ENCODE results near the gene TMOD1. TPM values are rescaled to one million over a fixed set of nuclear protein-coding genes. Genes with fewer than 3 reads are reported as not detected.

The TMOD1 gene
- total RNA-seq, 3 donors from 2014 or later (not counting 1 experiment from before 2014, with no cell fraction given), result 1.9 to 3.2 (median 2.0) TPM

DNA sequence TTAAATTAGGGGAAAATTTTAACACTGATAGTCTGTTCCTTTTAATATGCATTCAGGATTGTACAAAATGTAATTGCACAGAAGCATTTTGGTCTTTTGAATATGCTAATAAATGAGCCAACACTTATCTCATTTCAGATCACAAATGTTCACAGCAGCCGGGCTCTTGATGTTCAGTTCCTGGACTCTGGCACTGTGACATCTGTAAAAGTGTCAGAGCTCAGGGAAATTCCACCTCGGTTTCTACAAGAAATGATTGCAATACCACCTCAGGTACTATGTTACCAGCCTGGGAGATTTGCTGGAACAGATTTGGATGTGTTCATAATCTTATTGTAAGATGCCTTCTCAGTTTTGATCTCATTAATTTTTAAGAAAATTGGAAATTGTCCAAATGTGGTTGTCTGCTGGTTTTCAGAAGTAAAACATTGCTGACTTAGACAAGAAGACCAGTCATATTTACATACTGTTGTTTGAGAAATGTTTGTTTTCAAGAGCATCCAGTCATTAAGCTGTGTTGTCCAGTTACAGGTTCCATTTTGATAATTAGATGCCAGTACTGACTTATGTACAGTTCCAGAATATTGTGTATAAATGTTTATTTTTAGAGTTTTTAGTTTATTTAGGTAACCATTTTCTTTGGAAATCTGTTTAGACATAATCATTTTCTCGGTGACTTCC lies 23.0 kb upstream of the TMOD1 start:
- peaks cover 32% of the 10 kb centered on the region for H3K36me3 Mint-ChIP-seq
- peaks cover 60% of the 10 kb centered on the region for H3K36me3 ChIP-seq (ENCODE audit: control insufficient read depth, insufficient read depth, low read length)
- intact Hi-C loops (cut with micrococcal nuclease), result no loop called here

GRCh38 chr9:97479496-97480159 lies 21.8 kb upstream of the TMOD1 start:
- H3K36me3 Mint-ChIP-seq, result peaks cover 25% of the 10 kb centered on the region
- H3K27me3 Mint-ChIP-seq (ENCODE audit: low read depth in 2 of 2), result no peaks in the 10 kb centered on the region
- intact Hi-C loops (cut with micrococcal nuclease), result no loop called here
- no peak for ATAC-seq
- H3K27ac Mint-ChIP-seq, result no peak overlapping the region
- no peaks in the 10 kb centered on the region for H3K9me3 Mint-ChIP-seq
- no peak overlapping the region for H3K4me3 ChIP-seq (ENCODE audit: low read length)
- H3K4me1 Mint-ChIP-seq, result no peaks in the 10 kb centered on the region
- DNase-seq, result no peak
- H3K36me3 ChIP-seq (ENCODE audit: control insufficient read depth, insufficient read depth, low read length), result peaks cover 56% of the 10 kb centered on the region
- 91% methylated on average over 4 of the region's 5 CpGs for WGBS (ENCODE audit: insufficient coverage)
- no peak overlapping the region for H3K4me3 Mint-ChIP-seq
- H3K9me3 ChIP-seq (ENCODE audit: control insufficient read depth, insufficient read depth, low read length), result no peaks in the 10 kb centered on the region
- no peaks in the 10 kb centered on the region for H3K4me1 ChIP-seq (ENCODE audit: control insufficient read depth, insufficient read depth, low read length)
- TF ChIP-seq, protein P1, sequence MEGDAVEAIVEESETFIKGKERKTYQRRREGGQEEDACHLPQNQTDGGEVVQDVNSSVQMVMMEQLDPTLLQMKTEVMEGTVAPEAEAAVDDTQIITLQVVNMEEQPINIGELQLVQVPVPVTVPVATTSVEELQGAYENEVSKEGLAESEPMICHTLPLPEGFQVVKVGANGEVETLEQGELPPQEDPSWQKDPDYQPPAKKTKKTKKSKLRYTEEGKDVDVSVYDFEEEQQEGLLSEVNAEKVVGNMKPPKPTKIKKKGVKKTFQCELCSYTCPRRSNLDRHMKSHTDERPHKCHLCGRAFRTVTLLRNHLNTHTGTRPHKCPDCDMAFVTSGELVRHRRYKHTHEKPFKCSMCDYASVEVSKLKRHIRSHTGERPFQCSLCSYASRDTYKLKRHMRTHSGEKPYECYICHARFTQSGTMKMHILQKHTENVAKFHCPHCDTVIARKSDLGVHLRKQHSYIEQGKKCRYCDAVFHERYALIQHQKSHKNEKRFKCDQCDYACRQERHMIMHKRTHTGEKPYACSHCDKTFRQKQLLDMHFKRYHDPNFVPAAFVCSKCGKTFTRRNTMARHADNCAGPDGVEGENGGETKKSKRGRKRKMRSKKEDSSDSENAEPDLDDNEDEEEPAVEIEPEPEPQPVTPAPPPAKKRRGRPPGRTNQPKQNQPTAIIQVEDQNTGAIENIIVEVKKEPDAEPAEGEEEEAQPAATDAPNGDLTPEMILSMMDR (IDR thresholded peaks at IDR 0.05), result no peak
- no peaks in the 10 kb centered on the region for H3K27me3 ChIP-seq (ENCODE audit: control insufficient read depth, insufficient read depth, low read length)
- H3K27ac ChIP-seq (ENCODE audit: low read length), result no peak overlapping the region

More for the DNA sequence above, 23.0 kb upstream of the TMOD1 start:
- H3K27me3 Mint-ChIP-seq (ENCODE audit: low read depth in 2 of 2), result no peaks in the 10 kb centered on the region
- 58% methylated on average over 2 of the region's 3 CpGs for WGBS (ENCODE audit: insufficient coverage)
- H3K27ac Mint-ChIP-seq, result no peak overlapping the region
- Histone ChIP-seq H3K27me3 (ENCODE audit: control insufficient read depth, insufficient read depth, low read length) (no peaks in the 10 kb centered on the region), H3K27ac (ENCODE audit: low read length) (no peak overlapping the region), H3K4me3 (ENCODE audit: low read length) (no peak overlapping the region), H3K4me1 (ENCODE audit: control insufficient read depth, insufficient read depth, low read length) (no peaks in the 10 kb centered on the region), H3K9me3 (ENCODE audit: control insufficient read depth, insufficient read depth, low read length) (no peaks in the 10 kb centered on the region)
- H3K4me1 Mint-ChIP-seq, result no peaks in the 10 kb centered on the region
- H3K9me3 Mint-ChIP-seq, result no peaks in the 10 kb centered on the region
- TF ChIP-seq, protein P1 (IDR thresholded peaks at IDR 0.05), result no peak
- no peak for ATAC-seq
- H3K4me3 Mint-ChIP-seq, result no peak overlapping the region
- DNase-seq, result no peak

DNA sequence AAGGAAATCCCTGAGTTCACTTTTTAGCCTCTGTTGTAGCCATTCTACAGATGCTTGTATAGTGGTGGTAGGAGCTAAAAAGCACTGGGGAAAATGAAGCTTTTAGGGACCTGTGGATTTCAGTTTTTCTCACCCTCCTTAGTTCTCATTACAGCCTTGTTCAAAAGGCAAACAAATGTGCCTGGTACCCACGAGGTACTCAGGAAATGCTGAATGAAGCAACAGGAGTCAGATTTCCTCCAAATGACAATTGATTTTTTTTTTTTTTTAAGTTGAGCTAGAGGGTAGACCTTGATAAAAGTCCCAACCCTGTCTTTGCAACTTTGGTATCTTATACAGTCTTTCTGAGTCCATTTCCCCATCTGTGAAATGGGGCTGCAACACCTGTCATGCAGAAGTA lies 21.3 kb upstream of the TMOD1 start:
- H3K4me3 Mint-ChIP-seq, result no peak overlapping the region
- no peak overlapping the region for H3K27ac Mint-ChIP-seq
- Histone ChIP-seq H3K36me3 (ENCODE audit: control insufficient read depth, insufficient read depth, low read length) (peaks cover 54% of the 10 kb centered on the region), H3K9me3 (ENCODE audit: control insufficient read depth, insufficient read depth, low read length) (no peaks in the 10 kb centered on the region), H3K4me3 (ENCODE audit: low read length) (no peak overlapping the region), H3K27ac (ENCODE audit: low read length) (no peak overlapping the region), H3K27me3 (ENCODE audit: control insufficient read depth, insufficient read depth, low read length) (no peaks in the 10 kb centered on the region), H3K4me1 (ENCODE audit: control insufficient read depth, insufficient read depth, low read length) (no peaks in the 10 kb centered on the region)
- H3K36me3 Mint-ChIP-seq, result peaks cover 20% of the 10 kb centered on the region
- DNase-seq (no peak), ATAC-seq (no peak)
- H3K9me3 Mint-ChIP-seq, result no peaks in the 10 kb centered on the region
- intact Hi-C loops (cut with micrococcal nuclease), result no loop called here
- no peaks in the 10 kb centered on the region for H3K27me3 Mint-ChIP-seq (ENCODE audit: low read depth in 2 of 2)
- TF ChIP-seq, protein P1 (IDR thresholded peaks at IDR 0.05), result no peak
- no peaks in the 10 kb centered on the region for H3K4me1 Mint-ChIP-seq
- 33% methylated on average over 1 of the region's 1 CpG for WGBS (ENCODE audit: insufficient coverage)

Data from natural killer cell (primary cell).